ENCODE data around the gene FOXD3. TPM values are rescaled to one million over a fixed set of nuclear protein-coding genes. Genes with fewer than 3 reads are reported as not detected.

FOXD3 gene
- total and polyA plus RNA-seq, 2 experiments from 2014 or later = 13.8 to 49.0 TPM

DNA sequence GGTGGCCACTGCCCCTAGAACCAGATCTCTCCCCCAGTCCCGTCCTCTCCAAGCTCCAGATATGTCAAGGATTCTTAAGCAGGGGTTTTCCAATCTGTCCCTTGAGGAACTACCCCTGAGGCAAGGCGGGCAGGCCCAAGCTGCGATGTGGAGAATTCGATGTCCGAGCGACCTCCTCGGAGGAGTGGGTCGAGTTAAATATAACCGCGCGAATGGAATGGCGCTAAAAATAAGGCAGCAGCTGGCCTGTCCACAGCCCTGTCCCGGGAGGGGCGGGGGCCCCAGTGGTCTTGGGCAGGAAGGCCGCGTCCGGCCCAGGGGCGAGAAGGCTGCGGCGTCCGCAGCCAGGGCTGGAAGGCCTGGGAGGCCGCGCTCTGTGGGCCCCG, 5.8 kb upstream of the FOXD3 start:
- Histone ChIP-seq H3K4me3 (peak overlapping the region; percentile 61), H3K79me2 (replicated peaks; ENCODE audit: insufficient read depth) (peaks cover 17% of the 10 kb centered on the region), H3K4me2 (peak overlapping the region; percentile 80), H2AFZ (peak overlapping the region; percentile 86), H3K4me1 (ENCODE audit: insufficient read depth) (peaks cover 29% of the 10 kb centered on the region), H3K36me3 (ENCODE audit: insufficient read depth) (no peaks in the 10 kb centered on the region), H3K9me2 (ENCODE audit: insufficient read depth) (no peaks in the 10 kb centered on the region), H3K27me3 (ENCODE audit: insufficient read depth) (peaks cover 43% of the 10 kb centered on the region), H4K20me1 (replicated peaks; ENCODE audit: insufficient read depth) (no peaks in the 10 kb centered on the region), H3K27ac (ENCODE audit: low read depth) (peak overlapping the region; percentile 73; the same call in 1 of the 2 replicates), H3F3A (replicated peaks; ENCODE audit: low read depth) (peaks cover 12% of the 10 kb centered on the region; the same call in 1 of the 2 replicates)
- TF ChIP-seq REST (IDR thresholded peaks at IDR 0.05; ENCODE audit: unreplicated experiment) (no peak), ZNF331 (CRISPR knock-in tag; IDR thresholded peaks at IDR 0.05; ENCODE audit: low read depth) (no peak), CREB1 (CRISPR knock-in tag; IDR thresholded peaks at IDR 0.05; ENCODE audit: low read depth) (no peak), EZH2phosphoT487 (IDR thresholded peaks at IDR 0.05; ENCODE audit: unreplicated experiment) (no peak), NANOG (IDR thresholded peaks at IDR 0.05; ENCODE audit: borderline replicate concordance) (no peak), ZNF462 (CRISPR knock-in tag; IDR thresholded peaks at IDR 0.05) (no peak), CTCF (conservative IDR thresholded peaks at IDR 0.05; ENCODE audit: low read depth in 2 of 2) (no peak), EZH2 (IDR thresholded peaks at IDR 0.05; ENCODE audit: low read depth, unreplicated experiment) (no peak)
- TF ChIP-seq, protein P1, sequence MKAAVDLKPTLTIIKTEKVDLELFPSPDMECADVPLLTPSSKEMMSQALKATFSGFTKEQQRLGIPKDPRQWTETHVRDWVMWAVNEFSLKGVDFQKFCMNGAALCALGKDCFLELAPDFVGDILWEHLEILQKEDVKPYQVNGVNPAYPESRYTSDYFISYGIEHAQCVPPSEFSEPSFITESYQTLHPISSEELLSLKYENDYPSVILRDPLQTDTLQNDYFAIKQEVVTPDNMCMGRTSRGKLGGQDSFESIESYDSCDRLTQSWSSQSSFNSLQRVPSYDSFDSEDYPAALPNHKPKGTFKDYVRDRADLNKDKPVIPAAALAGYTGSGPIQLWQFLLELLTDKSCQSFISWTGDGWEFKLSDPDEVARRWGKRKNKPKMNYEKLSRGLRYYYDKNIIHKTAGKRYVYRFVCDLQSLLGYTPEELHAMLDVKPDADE (IDR thresholded peaks at IDR 0.05) = no peak
- peaks cover 34% of the 10 kb centered on the region for H3K4me1 Mint-ChIP-seq
- ATAC-seq (no peak), DNase-seq (ENCODE audit: low spot score) (peak; percentile 49)
- H3K36me3 Mint-ChIP-seq (ENCODE audit: low read depth) = peaks cover 18% of the 10 kb centered on the region
- no peak overlapping the region for H3K27ac Mint-ChIP-seq
- no peaks in the 10 kb centered on the region; the same call in 2 of the 3 replicates for H3K9me3 Mint-ChIP-seq
- H3K27me3 Mint-ChIP-seq (ENCODE audit: insufficient read depth, low read depth, poor library complexity) = peaks cover 37% of the 10 kb centered on the region
- H3K4me3 Mint-ChIP-seq = peak overlapping the region; percentile 50
